ENCODE measurements around the gene KIRREL3. TPM values are rescaled to one million over a fixed set of nuclear protein-coding genes. Genes with fewer than 3 reads are reported as not detected.

Gene KIRREL3
- total RNA-seq, 1 donor from 2014 or later: not detected

DNA sequence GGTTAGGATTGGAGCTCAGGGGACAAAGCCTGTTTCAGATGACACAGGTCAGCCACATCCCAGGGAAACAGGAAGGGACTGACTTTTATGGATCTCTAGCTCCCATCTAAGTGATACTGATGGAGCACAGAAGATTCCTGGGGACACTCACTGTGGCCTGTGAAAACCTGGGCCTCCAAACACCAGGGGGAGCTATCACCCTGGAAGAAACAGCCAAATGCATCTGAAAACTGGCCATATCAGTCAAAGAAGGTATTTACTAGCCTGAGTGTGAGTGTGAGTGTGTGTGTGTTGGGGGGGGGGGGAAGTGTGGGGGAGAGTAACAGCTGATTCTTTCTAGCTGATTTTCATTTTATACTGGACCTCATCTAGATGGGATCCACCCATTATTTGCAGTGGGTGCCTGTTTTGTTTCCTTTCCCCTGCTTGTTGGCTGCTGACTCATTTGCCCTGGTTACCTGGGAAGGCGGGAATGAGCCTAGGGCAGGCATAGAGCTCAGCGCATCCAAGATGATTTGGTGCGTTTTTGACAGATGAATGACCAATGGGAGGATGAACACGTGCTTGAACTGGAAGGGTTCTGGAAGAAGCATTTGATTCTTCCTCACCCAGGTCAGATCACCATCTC, 284.0 kb downstream of the KIRREL3 start:
- intact Hi-C loops (cut with micrococcal nuclease): loop anchor here (1.0 to 5.0 kb wide), 2 partner anchors 274 to 631 kb away; no protein-coding TSS in a partner anchor

DNA sequence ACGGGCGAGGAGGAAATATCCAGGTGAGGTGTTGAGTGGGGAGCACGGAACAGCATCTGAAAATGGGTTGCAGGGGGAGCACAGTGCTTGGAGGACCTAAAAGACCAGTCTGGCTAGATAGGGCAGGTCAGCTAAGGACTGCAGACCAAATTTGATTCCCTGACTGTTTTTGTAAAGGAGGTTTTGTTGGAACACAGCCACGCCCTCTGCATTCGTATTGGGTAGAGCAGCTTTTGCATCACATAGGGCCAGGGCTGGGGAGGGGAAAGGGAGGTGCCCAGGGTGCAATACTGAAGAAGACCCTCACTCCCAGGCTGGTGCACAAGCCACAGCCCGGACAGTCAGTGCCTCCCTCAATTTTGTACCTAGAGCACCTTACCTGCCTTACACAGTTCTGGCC, 286.8 kb downstream of the KIRREL3 start:
- intact Hi-C loops (cut with micrococcal nuclease): no loop called here

DNA sequence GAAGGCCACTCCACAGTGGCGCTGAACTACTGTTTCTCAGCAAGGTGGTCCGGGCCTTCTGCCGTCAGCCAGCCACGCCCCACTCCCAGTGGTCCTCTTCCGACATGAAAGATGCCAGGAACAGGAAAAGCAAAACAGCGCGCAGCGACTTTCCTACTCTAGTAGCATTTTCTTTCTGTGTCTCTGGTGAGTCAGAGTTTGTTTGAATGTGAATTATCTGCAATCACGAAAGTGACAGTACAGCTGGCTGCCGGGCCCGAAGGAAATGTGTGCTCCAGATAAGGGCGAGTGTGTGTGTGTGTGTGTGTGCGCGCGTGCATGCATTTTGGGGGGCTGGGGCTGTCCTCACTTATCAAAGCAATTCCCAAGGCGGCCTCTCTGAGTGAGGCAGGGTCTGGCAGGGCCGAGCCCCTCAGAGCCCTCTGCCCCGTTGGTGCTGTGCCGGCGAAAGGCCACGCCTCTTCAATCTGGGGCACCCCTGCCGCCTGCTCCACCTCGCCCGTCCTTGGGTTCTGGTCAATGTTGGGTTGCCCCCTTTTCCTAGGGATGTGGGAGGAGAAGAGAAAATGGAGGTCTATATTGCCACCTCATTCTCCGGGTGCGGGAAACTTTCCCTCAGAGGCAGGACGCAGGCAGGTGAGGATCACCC, 288.5 kb downstream of the KIRREL3 start:
- intact Hi-C loops (cut with micrococcal nuclease): no loop called here

DNA sequence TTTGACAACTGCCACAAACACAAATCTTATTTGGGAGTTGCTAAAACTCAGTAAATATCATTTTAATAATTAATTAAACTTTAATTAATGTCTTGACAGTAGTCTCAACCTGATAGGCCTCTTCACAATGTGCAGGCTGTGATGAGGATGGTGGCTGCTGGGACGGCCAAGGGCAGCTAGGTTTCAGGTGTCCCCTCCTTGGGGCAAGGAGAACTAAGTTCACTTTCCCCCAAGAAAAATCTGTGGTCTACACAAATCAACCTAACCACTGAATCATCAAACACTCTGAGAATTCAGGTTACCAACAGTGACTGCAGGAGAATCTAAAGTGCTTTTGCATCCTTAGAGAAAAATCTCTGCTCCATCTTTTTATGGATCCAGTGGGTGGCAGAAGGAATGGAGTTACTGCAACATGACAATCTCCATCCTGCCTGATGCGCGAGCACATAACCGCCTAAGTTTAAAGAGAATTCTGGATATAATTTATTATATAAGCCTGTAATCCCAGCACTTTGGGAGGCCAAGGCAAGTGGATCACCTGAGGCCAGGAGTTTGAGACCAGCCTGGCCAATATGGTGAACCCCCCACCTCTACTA, 289.7 kb downstream of the KIRREL3 start:
- intact Hi-C loops (cut with micrococcal nuclease): no loop called here

DNA sequence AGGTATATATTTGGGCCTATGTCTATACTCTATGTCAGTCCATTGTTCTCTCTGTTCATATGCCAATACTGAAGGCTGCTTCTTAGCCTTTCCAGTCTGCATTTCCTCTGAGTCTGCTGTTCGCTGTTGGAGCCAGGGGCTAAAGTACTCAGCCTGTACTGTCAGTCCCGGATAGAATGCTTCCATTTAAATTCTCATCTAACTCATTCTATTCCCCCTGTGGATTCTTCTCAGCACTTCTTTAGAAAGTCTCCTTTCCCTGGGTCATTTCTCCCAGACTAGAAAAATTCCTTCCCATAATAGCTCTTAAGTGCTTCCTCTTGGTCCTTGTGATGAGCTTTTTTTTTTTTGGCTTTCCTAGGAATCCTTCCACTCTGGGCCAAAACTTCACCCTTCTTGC, 293.1 kb downstream of the KIRREL3 start:
- intact Hi-C loops (cut with micrococcal nuclease): no loop called here

DNA sequence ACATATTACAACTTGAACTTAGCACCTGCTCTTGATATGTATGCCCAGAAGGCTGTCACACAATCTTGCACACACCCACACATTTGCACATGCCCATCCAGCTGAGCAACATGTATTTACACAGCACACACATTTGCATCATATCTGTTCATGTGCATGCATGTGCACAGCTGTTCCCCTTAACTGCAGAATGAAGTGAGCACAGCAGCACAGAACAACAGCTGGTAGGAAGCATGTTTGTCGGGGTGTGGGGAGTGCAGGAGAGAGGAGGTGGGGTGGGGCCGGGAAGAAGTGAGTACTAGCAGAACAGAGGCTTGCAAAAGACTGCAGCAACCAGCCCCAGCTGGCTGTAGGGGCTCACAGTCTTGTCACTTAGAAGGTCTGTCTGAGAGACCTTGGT, 296.5 kb downstream of the KIRREL3 start:
- intact Hi-C loops (cut with micrococcal nuclease): no loop called here

DNA sequence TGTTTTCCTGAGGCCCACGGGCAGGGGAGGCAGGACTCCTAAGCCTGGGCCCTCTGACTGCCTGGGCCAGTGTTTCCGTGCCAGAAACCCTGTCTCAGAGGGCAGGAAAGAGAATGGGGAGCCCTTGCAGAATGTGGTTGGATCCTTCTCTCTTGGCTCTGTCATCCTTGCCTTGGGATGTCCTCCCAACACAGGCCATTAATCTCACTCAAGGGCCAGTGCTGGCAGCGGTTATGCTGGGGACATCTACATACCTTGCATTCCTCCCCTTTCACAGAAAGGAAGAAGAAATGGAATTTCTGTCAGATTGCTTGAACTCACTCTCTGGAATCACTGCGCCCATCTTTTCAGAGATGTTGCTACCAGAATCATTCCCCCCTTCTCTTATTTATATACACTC, 296.9 kb downstream of the KIRREL3 start:
- intact Hi-C loops (cut with micrococcal nuclease): no loop called here

DNA sequence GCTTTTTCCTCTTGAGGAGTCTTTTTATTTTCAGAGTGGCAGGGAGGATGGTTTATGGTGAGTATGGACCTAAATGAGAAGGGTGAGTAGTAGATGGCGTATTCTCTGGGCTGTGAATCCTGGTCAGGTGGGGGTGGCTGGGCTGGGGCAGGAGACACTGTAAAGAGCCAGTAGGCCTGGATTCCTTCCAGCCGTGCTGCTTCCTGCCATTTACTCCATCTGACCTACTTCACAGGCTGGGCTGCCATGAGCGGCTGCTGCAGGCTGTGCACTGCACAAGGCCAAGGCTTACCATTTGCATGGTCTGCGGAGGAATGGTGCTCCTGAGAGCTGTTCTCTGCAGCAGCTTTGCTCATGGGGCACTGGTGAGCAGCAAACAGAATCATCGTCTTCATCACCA, 297.6 kb downstream of the KIRREL3 start:
- intact Hi-C loops (cut with micrococcal nuclease): no loop called here

DNA sequence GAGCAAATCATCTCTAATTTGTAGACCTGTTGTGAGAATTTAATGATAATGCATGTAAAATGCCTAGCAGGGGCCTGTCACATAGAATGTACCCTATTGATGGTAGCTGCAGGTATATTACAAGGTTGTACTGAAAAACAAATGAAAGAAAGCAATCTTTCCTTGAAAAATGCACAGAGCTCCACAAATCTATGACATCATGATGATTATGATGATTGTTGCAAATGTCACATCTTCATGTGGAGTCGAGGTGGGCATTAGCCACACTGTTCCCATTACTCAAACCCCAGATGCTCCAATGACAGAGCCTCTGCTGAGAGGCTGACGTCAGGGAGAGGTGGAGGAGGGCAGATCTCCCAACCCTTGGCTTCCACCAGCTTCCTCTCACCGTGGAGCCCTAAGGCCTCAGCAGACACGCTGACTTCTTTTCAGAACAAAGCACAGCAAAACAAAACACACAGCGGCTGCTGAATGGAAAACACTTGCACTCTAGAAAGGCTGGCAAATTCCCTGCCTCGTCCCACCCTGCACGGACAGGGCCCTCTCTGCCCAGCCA, 298.3 kb downstream of the KIRREL3 start:
- intact Hi-C loops (cut with micrococcal nuclease): no loop called here

DNA sequence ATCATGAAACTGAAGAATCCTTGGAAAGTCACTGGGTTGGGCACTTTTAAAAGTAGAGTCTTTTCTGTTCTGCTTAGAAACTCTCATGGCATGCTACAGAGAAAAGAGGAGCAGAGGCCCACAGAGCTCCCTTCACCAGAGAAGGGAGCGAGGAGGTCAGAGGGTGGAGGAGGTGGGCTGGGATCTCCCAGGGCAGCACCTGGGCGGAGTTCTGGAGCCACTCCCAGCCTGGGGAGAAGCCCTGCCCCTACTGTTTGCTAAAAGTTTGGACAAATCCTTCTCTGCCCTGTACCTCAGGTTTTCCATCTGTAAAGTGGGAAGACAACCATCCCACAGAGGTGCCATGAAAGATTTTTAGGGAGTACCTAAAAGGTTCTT, 299.1 kb downstream of the KIRREL3 start:
- intact Hi-C loops (cut with micrococcal nuclease): no loop called here

DNA sequence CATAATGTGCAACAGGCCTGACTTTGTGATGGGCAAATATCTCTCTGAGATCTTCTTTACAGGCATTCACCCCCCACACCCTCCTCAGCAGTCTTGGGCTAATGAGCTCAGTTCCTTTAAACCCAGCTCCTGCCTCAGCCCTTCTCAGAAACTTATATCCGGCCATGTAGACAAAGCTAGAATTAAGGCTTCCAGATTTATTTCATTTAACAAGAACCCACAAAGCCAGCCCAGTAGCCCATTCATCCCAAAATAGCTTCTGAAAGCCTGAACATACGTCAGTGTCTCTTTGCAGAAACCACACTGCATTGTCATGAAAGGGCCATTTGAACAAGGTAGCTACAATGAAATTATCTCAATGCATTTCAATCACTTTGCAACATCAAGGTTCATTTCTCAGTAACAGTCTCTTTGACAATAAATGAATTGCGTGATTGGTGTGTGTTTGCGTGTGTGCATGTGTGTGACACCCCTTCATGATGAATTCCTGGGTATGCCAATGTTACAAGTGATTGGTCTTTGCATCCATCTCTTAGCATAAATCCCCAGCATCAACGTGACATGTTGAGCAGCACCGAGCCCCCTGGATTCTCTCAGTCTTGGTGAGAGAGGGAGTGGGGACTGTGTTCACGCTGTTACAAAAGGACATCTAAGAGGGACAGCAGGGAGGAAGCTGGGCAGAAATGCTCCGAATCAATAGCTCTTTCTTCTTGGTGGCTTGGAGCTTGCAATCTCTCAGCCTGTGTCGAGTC, 299.6 kb downstream of the KIRREL3 start:
- intact Hi-C loops (cut with micrococcal nuclease): no loop called here

DNA sequence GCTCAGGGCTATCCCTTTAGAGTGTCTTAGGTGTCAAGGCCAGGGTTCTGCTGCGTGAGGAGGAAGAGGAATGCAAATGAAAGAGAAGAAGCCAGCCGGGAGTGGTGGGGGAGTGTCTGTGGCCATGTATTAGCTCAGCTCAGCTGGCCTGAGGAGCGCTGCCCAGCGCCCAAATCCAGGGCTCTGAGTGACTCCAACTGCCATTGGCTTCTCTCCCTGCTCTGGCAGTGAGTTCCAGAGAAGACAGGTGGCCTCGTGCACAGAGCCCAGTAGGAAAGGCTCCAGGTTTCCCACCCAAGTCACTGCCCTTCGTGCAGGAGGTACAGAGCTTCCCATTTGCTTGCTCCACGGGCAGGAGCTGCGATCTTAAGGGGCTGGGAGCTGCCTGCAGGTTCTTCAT, 302.0 kb downstream of the KIRREL3 start:
- intact Hi-C loops (cut with micrococcal nuclease): loop anchor here (10.0 kb wide), 1 partner anchor 254 kb away; no protein-coding TSS in a partner anchor

DNA sequence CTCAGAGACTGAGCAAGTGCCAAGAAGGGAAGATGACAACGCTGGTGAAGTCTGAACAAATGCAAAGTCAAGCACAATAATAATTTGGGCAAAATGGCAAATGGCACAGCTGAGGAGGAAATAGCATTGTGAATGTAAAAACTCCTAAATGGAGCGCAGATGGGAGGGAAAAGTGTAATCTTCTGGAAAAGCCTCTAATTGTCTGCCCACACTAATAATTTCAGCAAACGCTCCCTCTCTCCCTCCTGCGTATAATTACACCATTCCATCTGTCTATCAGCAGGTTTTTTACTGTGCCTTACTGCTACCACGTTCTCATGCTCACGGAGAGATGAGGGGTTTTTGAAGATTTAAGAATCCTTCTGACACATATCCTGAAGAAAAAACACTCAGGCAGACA, 302.6 kb downstream of the KIRREL3 start:
- intact Hi-C loops (cut with micrococcal nuclease): loop anchor here (10.0 kb wide), 1 partner anchor 253 kb away; no protein-coding TSS in a partner anchor

DNA sequence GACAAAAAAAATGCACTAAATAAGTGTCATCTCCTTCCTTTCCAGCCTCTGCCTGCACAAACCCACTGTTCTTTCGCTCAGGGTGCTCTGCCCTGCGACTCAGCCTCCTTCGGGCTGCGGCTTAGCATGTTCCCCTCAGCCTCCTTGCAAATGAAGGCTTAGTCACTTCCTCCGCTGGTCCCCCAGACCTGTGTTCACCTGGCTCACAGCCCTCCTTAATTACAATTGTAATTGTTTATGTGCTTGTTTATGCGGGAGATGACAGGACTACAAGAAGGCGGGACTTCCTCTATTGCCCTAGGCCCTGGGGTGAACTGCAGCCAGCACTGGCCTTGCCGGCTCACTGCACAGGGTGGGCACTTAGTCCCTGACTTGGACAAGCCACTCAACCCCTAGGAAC, 303.6 kb downstream of the KIRREL3 start:
- intact Hi-C loops (cut with micrococcal nuclease): loop anchor here (10.0 kb wide), 1 partner anchor 252 kb away; no protein-coding TSS in a partner anchor

DNA sequence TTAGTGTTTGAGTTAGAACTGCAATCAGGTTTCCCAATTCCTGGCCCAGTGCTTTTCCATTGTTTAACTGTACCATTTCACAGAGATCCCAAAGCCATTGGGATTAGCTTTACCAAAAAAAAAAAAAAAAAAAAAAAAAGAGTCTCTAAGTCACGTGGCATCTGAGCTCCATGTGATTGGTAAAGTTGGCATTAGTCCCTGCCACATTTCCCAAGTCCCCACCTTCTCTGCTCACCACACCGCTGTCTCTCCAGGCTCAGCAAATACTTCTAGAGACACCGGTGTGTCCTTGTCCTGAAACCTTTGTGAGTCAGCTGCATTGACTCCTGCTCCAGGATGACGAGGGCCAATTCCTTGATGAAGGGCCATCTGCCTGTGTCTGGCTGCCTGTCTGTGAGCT, 305.3 kb downstream of the KIRREL3 start:
- intact Hi-C loops (cut with micrococcal nuclease): loop anchor here (10.0 kb wide), 1 partner anchor 250 kb away; no protein-coding TSS in a partner anchor

DNA sequence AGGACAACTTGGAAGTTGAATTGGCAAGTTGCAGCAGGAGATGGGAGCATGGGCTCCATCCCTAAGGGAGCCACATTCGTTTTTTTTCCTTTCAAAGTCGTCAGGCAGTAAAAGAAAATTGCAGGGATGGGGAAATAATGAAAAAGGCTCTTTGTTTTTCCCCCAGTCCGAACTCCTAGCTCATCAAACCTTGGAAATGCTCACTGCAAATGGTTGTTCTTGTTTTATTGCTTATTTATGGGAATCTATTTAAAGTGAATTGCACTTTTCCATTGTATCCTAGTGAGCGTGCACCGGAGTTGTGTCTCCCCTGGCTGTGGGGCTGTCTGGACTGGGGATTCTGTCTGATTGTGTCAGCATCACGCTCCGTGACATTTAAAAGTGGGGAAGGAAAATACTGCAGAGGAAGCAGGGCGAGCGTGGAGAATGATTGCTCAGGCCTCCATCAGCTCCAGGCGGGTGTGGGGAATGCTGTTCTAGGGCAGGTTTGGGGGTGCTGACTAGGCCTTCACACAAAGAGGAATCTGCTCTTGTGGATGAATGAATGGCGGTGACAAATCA, 306.4 kb downstream of the KIRREL3 start:
- intact Hi-C loops (cut with micrococcal nuclease): loop anchor here (10.0 kb wide), 1 partner anchor 249 kb away; no protein-coding TSS in a partner anchor

DNA sequence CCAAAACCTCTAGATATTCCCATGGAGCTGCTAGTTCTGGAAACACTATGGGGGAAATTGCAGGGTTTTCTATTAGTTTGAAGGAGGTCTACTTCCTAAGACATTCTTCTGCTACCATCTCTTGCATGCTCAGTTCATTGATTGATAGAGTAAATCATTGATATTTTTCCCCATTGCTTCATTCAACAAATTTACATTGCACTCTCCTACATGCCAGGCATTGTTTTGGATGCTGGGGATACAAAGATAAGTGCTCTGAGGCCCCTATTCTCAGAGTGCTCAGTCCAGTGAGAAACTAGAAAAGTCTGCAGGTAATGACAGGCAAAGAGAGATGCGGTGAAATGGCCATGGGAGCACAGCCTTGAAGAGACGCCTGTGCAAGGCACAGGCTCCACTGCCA, 313.1 kb downstream of the KIRREL3 start:
- intact Hi-C loops (cut with micrococcal nuclease): no loop called here

DNA sequence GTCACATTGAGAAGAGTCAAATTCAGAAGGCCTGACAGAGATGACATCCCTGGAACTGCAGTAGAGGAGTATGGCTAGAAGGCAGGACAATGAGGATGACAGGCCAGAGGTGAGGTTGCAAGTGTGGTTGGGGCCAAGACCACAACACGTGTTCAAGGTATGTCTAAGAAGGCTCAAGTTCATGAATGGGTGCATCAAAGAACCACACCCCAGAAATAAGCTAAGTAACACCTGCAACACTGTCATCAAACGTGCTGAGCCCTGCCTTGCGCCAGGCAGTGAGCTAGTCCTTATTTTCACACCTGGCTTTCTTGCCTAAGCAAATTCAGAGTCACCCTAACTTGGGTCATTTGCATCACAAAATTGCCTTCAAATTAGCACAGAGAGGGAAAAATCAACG, 313.6 kb downstream of the KIRREL3 start:
- intact Hi-C loops (cut with micrococcal nuclease): no loop called here

DNA sequence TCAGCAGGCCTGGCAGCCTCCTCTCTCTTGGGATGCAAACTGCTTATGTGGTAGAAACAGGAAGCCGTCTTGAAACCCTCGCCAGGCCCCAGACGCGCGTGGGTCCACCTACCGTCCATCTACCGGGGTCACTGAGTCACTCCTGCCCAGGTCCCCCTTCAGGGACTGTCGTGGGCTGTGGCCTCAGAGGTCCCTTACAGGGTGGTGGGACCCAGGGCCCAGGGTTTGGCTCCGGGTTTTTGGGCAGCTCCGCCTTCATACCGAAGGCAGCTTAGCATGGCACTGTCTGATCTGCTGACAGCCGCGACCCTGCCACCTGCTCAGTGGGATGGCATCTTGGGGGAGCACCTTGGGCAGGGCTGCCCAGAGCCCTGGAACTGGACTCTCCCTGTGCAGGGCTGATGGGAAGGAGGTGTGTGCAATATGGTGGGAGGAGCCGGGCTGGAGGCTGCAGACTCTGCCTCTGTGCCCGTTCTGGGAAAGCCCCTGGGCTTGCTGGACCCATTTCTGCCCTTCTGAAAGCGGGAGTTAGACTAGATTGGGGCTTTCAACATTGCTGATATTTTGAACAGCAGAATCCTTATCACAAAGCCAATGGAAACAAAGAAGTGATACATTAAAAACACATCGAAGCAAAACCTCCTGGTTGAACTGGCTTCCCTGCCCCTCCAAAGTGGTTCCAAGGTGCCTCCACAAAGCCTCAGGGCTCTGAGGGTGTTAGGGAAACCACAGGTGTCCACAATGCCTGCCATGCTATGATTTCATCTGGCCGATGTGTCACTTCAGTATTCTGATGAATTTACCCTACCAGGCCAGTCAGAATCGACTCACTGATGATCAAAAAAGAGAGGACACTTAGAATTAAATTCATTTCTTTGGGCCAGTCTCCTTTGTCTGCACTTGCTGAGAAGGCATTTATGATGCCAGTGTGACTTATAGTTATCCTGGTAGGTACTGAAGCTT, 316.5 kb downstream of the KIRREL3 start:
- intact Hi-C loops (cut with micrococcal nuclease): no loop called here

DNA sequence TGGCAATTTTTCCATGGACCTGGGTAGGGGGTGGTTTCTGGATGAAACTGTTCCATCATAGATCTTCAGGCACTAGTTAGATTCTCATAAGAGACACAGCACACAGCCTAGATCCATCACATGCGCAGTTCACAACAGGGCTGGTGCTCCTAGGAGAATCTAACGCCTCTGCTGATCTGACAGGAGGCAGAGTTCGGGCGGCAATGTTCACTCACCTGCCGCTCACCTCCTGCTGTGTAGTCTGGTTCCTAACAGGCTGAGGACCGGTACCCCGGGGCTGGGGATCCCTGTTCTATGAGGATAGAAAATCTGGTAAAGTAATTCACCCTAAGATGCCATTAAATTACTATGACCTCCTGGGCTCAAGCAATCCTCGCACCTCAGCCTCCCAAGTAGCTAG, 318.0 kb downstream of the KIRREL3 start:
- intact Hi-C loops (cut with micrococcal nuclease): no loop called here

Data from T-helper 1 cell treated with Interleukin-12 subunit alpha and Interleukin-12 subunit beta and Interleukin-4 antibody, amounts not matched to agents 30 ng/mL and 1 ng/mL, for 36 hours (primary cell).